HCT116 (cell line): ENCODE measurements around the gene FOXJ1.

ENCODE experiments used
- CTCF ChIP-seq, 3 experiments: fragments of 200-600 bp in 1 of 3; sonication (generic) in 1 of 3; IDR thresholded peaks in 2 of 3; conservative IDR thresholded peaks in 1 of 3; 2 replicates each; pipeline ENCODE4 v1.5.1; 2012 to 2017; ENCODE audit warnings: low read depth in 2 of 3, low read length in 2 of 3, antibody characterized with exemption in 1 of 3, borderline replicate concordance in 1 of 3, control low read depth in 1 of 3, mild to moderate bottlenecking in 1 of 3, mixed read lengths in 1 of 3, mixed run types in 1 of 3, moderate library complexity in 1 of 3; ENCODE audit not compliant: insufficient read depth in 1 of 3
- EZH2 ChIP-seq: fragments of 200-600 bp; sonication (generic); IDR thresholded peaks from 2 replicates; pipeline ENCODE4 v1.6.1; 2017; ENCODE audit warnings: antibody characterized with exemption, mixed run types
- POLR2A ChIP-seq: IDR thresholded peaks from 2 replicates; pipeline ENCODE4 v1.7.0; 2011; ENCODE audit warnings: borderline replicate concordance; ENCODE audit not compliant: insufficient read depth, insufficient read length; ENCODE audit errors: extremely low read depth
- POLR2AphosphoS5 ChIP-seq: IDR thresholded peaks from 2 replicates; pipeline ENCODE4 v1.6.1; 2011; ENCODE audit warnings: mild to moderate bottlenecking, low read depth, low read length, moderate library complexity
- RAD21 ChIP-seq: IDR thresholded peaks from 2 replicates; pipeline ENCODE4 v1.6.1; 2012; ENCODE audit warnings: low read depth, mild to moderate bottlenecking
- SIN3A ChIP-seq: IDR thresholded peaks from 2 replicates; pipeline ENCODE4 v1.6.1; 2012; ENCODE audit warnings: low read depth
- TCF7L2 ChIP-seq: IDR thresholded peaks from 2 replicates; pipeline ENCODE4 v1.7.0; 2011; ENCODE audit warnings: borderline replicate concordance, inconsistent platforms; ENCODE audit not compliant: insufficient read depth, insufficient read length; ENCODE audit errors: extremely low read depth
- YY1 ChIP-seq: IDR thresholded peaks from 2 replicates; pipeline ENCODE4 v1.6.1; 2011; ENCODE audit warnings: low read length, low read depth, moderate library complexity, mild to moderate bottlenecking; ENCODE audit not compliant: insufficient replicate concordance; ENCODE audit errors: extremely low read depth
- ZBTB33 ChIP-seq: IDR thresholded peaks from 2 replicates; pipeline ENCODE4 v1.6.1; 2011; ENCODE audit warnings: mild to moderate bottlenecking, low read length, moderate library complexity; ENCODE audit not compliant: insufficient replicate concordance; ENCODE audit errors: extremely low read depth

DNA sequence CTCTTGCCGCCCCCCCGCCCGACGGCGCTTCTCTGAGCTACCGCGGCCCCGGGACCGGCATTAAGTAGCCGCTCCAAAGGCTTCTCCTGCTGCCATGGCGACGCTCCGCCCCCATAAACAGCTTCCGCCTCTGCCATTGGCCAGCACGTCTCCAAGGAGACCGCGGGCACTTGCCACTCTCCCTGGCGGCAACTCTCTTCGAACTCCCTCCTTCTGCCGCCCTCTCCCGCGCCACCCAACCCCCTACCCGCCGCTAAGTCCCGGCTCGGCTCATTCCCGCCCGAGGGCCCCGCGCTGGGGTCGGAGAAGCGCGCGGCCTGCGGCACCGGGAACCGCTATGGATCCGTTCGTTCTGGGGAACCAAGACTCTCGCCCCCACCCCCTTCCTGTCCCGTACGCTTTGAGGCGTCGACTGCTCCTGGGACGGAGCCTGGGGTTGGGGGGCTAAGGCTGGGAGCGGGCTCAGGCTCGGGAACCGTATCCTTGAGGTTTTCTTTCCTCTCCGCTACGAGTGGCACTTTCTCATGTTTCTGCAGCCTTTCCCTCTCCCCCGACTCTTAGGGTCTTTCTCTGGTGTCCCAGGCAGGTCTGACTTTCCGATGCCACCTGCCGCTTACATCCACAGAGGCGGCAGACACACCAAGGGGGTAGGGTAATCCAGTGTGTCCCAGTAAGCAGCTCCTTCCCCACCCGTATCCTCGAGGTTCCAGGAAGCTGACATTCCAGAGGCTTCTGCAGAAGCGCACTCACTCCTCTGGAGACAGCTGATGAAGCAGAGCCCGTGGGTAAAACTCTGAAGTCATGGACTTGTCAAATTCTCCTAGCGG lies at the start of gene FOXJ1:
- TF ChIP-seq TCF7L2 = peak; percentile 48
- no peak for TF ChIP-seq CTCF (IDR thresholded peaks at IDR 0.05 in 2 of 3, conservative IDR thresholded peaks at IDR 0.05 in 1 of 3; ENCODE audit: borderline replicate concordance in 1 of 3, insufficient read depth in 1 of 3, low read depth in 2 of 3, low read length in 2 of 3)
- no peak for TF ChIP-seq ZBTB33
- TF ChIP-seq RAD21 = no peak
- no peak for TF ChIP-seq YY1
- TF ChIP-seq POLR2A = no peak
- TF ChIP-seq SIN3A = no peak
- no peak for TF ChIP-seq POLR2AphosphoS5
- no peak for TF ChIP-seq EZH2
